Stromal cell of bone marrow (primary cell): ENCODE results near the gene TAF11.
"Not testable (repeated sequence)": the region's sequence is repeated elsewhere in the genome, so short reads cannot be mapped to it uniquely, and the experiment has no call there.

Source experiments
- DNase-seq: peaks from one replicate; pipeline ENCODE4 v3.0.0-alpha.2; 2012; ENCODE audit warnings: low read depth

The TAF11 gene

DNA sequence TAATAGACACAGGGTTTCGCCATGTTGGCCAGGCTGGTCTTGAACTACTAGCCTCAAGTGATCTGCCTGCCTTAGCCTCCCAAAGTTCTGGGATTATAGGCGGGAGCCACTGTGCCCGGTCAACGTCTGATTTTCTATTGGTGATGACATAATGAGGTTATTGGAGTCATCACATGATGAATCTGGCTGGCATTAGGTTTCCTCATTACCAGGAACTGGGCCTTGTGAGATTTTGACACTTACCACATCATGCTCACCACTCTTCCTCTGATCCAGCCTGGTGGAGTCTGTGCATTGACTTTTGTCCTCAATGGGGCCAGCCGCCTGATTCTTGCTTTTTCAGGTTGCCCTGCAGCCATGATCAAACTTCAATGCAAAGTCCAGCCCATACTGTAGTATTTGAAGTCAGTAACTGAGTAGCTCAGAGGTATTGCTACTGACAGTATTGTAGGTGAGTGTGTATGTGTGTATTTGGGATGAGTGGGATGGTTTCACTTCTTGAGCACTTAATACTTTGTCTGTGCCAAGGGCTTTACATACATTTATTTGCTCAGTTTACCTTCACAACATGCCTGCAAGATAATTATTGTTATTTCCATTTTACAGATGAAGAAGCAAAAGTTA lies 17.3 kb upstream of the TAF11 start:
- DNase-seq, result no peak

DNA sequence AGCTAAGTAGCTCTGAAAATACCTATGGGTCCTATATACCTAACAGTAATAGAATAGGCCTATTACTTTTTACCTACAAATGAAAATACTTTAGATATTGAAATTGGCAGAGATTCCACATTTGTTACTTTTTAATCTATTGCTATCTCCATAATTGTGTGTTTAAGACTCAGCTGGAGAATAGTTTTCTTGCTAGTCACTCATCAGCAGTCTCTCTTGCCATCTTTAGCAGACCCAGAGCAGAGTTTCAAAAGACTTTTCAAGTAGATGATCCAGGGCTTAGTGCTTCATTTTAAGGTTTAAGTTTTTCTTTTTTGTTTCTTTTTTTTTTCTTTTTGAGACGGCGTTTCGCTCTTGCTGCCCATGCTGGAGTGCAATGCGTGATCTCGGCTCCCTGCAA lies 14.1 kb upstream of the TAF11 start:
- no peak for DNase-seq

DNA sequence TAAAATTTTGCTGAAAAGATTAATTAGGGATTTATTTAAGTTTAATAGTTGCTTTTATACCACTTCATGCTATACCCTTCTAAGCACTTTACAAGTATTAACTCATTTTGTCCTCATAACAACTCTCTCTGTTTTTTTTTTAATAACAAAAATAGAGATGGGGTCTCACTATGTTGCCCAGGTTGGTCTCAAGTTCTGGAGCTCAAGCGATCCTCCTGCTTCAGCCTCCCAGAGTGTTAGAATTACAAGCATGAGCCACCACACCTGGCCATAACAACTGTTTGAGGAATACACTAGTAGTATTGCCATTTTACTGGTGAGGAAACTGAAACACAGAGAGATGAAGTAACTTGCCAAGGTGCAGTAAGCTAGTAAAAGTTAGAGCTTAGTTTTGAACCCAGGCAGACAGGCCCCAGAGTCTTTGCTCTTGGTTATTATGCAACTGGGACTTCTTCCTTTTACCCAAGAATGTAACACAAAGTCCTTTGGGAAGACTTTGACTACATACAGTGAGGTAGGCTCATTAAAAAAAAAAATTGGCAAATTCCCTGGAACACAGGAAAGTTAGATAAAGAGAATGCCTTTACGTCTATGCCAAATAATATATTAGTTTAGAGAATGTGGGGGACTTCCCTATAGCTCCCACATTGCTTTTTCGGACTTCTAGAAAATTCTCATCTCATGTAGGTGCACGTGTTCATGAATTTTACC lies 12.6 kb upstream of the TAF11 start:
- no peak for DNase-seq

DNA sequence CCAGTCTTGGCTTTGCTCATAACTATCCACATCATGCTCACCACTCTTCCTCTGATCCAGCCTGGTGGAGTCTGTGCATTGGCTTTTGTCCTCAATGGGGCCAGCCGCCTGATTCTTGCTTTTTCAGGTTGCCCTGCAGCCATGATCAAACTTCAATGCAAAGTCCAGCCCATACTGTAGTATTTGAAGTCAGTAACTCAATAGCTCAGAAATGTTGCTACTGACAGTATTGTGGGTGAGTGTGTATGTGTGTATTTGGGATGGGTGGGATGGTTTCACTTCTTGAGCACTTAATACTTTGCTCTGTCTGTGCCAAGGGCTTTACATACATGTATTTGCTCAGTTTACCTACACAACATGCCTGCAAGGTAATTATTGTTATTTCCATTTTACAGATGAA lies 11.9 kb upstream of the TAF11 start:
- DNase-seq, result not testable (repeated sequence)

DNA sequence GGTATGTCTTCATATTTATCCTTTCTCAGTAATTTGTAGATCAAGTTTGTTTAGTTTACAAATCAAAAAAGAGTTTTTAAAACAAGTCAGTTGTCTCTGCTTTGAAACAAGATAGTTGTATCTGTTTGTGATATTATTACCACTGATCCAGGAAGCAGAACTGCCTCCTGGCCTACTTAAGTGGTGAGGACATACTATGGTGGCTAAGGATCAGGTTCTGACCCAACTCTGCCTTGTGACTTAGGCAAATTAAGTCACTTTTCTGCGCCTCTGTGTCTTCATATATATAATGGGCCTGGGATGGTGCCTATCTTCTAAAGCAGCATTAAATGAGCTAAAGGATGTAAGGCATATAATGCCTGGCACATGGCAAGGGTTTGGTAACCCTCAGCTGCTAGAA lies 9.9 kb upstream of the TAF11 start:
- DNase-seq, result no peak

DNA sequence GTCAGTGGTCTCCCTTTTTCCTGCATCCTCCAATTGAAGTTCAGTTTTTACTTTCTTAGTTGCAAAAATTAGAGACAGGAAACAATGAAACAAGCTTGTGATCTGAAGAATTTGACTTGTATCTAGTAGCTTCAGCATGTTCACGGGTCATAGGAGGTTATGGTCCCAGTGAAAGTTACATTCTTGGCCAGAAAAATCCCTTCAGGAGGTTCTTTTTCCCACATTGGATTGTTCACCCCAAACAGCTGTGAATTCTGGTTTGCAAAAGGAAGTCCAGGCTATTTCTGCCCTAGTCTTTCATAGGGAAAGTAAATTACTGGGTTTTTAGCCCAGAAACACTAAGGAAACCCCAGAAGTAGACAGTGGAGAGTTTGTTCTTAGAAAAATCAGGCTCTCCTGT lies 9.3 kb upstream of the TAF11 start:
- DNase-seq, result no peak

DNA sequence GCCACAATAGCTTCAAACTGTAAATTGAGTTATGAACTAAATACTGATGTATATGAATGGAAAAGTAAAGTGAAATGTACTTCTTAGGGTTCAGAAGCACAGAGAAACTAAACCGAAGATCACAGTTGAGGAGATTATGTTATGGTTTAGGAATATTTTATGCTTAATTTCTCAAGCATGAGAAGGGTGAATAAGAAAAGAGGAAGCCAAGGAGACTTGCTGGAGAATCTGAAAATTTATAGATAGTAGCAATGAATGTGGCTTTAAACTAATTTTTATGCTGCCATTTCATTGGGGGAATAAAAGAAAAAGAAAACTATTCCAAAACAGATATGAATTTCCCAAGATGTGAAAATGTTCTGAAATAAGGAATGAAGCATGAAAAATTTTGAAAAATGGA lies 6.9 kb upstream of the TAF11 start:
- DNase-seq, result no peak

DNA sequence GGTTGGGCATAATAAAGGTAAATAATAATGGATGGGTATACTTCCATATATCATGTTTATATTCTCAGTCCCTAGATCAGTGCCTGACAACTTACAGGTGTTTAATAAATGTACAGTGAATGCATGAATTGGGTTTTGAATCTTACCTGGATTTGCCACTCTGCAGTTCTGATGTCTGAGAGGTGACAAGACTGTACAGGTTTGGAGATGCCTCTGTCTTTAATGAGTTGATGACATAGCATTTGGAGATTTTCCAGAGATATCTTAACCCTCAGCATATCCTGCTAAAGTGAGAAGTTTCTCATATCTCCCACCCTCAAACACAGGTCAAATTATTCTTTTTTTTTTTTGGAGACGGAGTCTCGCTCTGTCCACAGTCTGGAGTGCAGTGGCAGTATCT lies 3.5 kb upstream of the TAF11 start:
- DNase-seq, result no peak

DNA sequence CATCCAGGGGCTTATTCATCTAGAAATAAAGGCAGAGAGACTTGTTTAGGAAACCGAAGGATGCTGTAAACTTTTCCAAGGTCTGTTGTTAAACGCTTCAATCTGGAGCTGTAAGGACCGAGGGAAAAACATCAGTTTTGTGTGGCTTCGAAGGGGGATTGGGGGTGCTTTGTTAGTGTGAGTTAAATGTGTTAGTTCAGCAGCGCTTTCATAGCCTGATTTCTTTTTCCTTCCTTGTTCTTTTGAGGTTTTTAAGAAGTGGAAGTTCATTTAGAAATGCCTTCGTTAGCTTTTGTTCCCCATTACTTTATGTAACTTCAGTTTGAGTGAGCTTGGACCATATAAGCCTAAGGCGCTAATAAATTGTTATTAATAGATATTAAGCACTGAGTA lies 2.7 kb upstream of the TAF11 start:
- DNase-seq, result no peak

DNA sequence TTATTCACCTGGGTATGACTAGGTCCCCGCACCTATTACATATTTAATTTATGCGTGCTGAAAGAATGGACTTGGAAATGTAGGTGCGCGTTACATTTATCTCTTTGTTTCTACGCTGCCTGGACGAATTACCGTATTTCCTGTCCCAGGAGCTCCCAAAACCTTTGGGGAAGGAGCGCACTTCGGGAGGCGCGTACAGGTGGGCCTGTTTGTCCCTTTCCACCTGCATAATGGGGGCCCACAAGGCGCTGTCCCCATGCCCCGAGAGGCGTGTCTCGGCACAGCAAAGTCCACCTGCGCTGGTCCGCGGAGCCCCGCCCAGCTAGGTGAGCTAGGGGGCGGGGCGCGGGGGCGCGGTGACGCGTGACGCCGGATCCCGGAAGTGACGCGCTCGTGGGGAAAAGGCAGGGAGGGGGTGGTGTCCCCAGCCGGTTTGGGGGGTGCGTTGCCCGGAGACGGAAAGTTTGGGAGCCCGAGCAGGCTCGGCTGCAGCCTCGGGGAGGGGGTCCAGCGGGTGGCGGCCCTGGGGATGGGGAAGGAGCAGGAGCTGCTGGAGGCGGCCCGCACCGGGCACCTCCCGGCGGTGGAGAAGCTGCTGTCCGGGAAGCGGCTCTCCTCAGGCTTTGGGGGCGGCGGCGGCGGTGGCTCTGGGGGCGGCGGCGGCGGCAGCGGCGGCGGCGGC lies 1.2 kb upstream of the TAF11 start, which contains the start of gene ANKS1A:
Gene ANKS1A, plus strand, starts transcription at position 382 of the 682 bp plus-strand sequence. Its CDS starts 148 bp downstream, at position 530.
- peak; percentile 24 for DNase-seq

DNA sequence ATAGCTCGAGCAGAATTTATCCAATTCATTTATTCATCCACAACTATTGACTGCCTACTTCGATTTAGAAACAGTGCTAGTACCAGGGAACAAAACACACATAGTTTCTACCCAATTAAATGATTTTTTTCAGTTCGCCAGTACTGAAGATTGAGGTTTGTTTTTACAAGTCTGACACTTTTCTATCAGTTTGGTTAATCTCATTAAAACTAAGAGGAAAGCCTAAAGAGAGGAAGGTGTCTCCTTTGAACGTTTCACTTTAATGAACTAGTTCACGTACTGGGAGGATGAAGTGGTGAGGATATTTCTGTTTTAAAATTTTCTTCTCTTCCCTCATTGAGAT lies 643 bp upstream of the TAF11 start:
- DNase-seq, result no peak

DNA sequence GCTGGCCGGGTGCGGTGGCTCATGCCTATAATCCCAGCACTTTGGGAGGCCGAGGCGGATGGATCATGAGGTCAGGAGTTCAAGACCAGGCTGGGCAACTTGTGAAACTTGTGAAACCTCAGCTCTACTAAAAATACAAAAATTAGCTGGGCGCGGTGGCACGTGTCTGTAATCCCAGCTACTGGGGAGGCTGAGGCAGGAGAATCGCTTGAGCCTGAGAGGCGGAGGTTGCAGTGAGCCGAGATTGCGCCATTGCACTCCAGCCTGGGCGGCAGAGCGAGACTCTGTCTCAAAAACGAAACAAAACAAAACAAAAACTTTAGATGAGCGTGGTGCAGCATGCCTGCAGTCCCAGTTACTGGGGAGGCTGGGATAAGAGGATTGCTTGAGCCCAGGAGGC lies 2.0 kb downstream of the TAF11 start:
- not testable (repeated sequence) for DNase-seq

DNA sequence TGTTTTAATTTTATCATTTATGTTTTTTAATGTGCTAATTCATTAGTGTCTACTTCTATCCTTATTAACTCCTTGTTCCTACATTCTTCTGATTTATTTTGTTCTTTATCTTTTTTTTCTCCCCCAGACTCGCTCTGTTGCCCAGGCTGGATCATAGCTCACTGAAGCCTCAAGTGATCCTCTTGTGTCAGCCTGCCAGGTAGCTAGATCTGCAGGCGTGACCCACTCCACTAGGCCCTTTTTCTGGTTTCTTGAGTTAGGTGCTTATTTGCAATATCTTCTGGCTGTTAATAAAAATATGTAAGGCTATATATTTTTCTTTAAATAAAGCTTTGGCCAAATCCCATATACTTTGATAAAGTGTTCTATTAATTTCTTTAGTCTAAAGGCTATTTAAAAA lies 2.8 kb downstream of the TAF11 start:
- no peak for DNase-seq

DNA sequence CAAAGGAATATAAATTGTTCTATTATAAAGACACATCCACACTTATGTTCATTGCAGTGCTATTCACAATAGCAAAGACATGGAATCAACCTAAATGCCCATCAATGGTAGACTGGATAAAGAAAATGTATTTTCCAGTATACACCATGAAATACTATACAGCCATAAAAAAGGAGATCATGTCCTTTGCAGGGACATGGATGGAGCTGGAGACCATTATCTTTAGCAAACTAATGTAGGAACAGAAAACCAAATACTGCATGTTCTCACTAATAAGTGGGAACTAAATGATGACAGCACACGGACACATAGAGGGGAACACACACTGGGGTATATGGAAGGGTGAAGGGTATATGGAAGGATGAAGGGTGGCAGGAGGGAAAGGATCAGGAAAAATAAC lies 3.8 kb downstream of the TAF11 start:
- not testable (repeated sequence) for DNase-seq

DNA sequence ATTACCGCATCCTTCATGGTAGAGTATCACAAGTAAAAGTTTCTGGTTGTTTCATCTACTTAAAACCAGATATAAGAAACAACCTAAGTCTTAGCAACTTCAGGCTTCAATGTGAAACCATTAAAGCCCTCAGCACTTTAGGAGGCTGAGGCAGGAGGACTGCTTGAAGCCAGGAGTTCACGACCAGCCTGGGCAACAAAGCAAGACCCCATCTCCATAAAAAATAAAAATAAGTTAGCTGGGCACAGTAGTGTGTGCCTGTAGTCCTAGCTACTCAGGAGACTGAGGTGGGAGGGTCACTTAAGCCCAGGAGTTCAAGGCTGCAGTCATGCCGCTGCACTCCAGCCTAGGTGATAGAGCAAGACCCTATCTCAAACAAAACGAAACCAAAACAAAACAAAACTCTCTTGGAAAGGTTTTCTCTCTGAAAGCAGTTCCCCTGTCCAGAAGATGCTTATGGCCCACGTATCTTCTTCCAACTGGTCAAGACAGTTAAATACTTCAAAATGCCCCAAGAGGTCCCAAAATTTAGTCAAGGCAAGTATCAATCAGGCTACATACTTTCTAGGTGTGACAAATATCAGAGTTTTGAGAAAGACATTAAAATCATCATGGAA lies 9.9 kb downstream of the TAF11 start:
- DNase-seq, result no peak

DNA sequence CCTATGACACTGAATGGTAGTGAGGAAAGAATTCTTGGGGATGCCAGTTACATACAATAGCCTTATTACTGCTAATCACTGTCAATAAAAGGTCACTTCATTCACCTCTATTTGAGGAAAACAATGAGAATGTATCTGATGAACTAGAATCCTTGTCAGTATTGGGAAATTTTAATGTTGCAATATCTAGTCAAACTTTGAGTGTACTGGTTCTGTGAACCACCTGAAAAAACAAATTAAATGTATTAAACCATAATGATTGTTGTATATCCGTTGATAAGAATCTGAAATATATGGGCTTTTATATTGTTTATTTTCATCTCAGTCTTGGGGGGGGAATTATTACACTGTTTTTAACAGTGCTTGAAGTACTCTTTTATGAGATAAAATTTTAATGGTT lies 10.6 kb downstream of the TAF11 start:
- no peak for DNase-seq

DNA sequence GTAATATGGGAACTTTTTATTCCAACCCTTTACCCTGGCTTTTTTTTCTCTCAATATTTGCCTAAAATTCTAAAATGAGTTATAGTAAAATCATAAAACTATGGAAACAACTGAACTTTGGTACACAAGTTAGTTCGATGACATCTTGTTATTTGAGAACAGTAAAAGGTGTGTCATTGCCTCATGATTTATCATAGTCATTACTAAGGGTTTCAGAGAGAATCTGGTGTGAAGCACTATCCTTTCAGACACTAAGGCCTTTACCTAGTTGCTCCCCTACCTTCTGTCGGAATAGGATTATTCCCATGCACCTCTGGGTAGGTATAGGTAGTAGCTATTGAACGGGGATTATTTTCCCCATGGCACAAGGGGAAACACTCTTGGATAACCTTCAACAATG lies 11.4 kb downstream of the TAF11 start:
- DNase-seq, result no peak

DNA sequence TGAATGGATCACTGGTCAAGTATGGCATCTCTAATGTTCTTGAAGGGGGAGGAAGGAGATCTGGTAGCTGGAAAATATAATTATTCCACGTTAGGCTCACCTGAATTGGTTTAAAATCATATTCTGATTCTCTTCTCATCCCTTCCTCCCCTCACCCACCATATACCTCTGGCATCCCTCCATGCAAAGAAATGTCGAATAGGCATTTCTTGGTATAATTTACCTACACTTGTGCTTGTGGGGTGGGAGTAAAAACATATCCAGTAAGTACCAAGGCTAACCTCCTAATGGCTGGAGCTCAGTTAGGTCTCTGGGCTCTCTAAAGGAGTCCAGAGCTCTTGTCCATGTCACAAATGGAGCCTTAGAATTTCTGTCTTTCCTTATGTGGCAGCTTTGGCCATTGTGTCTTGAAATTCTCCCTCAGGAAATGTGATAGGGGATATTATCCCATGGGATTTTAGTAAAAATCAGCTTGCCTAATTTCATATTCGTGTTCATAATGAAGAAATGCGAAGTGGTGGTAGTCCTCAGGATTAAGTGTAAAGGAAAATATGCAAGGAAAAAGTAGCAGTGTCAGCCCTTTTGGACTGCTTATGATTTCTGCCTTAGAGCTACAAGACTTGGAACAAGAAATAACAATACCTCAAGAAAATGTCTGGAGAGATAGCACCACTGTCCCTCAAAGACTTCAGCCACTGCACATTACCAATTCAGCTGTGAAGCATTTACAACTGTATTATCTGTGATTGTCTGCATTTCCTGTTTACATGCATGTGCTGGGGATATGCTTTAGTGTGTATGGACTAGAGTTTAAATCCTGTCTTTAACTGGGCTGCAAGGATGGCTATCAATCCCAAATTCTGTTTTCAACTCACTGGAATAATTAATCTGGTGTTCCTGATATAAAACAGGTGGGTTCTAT lies 12.3 kb downstream of the TAF11 start:
- no peak for DNase-seq

DNA sequence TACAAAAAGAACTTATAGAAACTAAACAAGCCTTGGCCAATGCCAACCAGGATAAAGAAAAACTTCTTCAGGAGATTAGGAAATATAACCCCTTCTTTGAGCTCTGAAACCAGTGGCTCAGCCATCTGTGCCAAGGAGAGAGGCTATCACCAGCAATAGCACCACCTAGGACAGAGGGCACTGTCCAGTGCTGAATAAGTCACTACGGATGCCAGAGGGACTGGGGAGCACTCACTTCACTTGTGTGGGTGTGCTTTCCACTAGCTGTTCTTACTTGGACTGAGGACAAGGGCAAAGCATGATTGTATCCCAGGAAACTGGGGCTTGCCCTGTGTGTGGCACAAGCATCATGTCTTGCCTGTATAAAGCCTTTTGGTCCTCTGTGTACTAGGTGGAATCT lies 15.5 kb downstream of the TAF11 start:
- no peak for DNase-seq

DNA sequence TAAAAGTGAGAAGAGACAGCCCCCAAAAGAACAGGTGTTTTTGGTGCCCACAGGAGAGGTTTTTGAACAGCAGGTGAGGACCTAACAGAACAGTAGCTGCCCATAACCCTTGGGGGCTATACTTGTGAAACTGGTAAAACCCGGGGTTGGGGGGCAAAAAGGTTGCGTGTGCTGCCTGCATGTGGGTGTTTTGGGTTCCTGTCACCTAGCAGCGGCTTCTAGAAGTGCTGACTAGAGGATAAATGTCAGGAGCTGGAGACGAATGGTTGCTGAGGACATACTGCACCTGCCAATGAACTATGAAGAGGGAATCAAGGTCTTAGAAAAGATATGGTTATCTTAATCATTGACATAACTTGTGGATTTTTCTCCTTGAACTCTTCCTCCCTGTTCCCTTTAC lies 16.0 kb downstream of the TAF11 start:
- no peak for DNase-seq

DNA sequence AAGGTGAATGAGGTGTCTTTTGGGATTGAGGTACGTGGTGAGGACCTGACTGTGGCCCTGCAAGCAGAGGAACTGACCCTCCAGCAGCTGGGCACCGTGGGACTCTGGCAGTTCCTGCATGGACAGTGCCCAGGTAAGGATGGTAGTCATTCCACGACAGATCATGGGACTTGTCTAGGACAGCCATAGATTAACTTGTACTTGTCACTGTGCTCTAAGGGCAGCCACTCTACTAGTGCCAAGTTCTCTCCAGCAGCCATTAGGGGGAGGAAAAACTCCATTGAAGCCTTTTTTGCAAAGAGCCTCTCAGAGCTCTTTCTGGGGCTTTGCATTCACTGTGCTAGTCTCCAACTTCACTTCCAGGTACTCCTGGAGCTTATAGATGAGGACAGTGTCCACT lies 20.4 kb downstream of the TAF11 start:
- DNase-seq, result no peak

DNA sequence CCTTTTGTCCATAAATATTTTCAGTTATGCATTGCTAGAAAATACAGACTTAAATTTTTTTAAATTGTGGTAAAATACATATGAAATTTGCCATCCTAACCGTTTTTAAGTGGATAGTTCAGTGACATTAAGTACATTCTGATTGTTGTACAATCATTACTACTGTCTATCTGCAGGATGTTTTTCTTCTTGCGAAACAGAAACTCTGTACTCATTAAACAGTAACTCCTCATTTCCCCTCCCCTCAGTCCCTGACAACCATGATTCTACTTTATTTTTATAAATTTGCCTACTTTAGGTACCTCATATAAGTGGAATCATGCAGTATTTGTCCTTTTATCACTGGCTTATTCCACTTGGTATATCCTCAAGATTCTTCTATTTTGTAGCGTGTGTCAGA lies 21.3 kb downstream of the TAF11 start:
- no peak for DNase-seq
